ENCODE measurements around the gene ETAA1.

ETAA1 gene

DNA sequence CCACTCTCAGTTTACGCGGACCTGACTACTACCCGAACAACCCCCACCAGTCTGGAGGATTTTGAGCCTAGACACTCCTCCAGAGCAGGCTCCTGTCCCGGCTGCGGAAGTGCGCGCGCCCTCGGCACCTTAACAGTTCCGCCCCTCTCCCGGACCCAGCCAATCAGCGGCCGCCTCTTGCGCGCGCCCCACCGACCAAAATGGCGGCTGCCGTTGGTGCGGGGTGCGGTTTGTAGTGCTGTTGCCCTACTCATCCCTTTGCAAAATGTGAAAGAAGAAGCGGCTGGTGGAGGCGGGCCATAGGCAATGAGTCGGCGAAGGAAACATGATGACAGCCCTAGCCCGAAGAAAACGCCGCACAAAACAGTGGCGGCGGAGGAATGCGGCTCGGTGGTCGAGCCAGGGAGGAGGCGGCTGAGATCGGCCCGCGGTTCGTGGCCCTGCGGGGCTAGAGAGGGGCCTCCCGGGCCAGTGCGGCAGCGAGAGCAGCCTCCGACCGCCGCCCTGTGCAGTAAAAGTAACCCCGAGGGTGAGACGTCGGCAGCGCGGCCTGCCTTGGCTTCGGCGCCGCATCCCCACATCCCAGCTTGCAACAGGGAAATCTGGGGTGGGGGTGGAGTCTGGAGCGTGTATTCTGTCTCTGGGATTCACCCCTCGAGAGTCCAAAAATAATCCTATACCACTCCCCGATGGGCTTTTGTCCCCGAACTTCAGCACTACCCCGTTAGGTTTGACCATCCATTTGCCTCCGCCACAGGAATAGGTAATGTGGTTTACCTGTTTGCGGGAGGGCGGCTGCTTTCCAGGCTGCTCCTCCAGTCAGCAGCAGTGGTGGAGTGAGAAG is at the start of gene ETAA1:
Gene ETAA1, plus strand, starts transcription at position 191 of the 844 bp plus-strand sequence. Its CDS starts 116 bp downstream, at position 307.
- H3K4me3 ChIP-seq (ENCODE audit: low read length), result peak within 1 kb of the TSS; percentile 98

DNA sequence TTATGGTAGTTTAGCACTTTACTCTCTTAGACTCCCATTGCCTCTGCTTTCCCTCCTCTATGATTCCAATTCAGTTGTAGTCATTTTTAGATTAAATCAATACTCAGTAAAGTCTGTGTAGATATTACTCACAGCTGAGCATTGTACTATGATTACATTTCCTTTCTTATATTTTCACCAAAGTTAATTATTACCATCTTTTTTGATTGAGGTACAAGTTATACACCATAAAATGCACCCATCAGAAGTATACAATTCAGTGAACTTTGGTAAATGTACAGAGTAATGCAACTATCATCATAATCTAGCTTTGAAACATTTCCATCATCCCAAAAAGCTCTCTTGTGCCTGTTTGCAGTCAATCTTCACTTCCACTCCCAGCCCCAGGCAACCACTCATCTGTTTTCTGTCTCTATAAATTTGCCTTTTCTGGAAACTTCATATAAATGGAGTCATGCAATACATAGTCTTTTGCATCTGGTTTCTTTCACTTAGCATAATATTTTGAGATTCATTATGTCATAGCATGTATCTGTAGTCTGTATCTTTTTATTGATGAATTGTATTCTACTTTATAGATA is 30.2 kb upstream of the ETAA1 start:
- Histone ChIP-seq H3K27ac (ENCODE audit: low read length) (no peak overlapping the region), H3K9me3 (ENCODE audit: control insufficient read depth, low read depth, low read length) (no peaks in the 10 kb centered on the region), H3K4me3 (ENCODE audit: low read length) (no peak overlapping the region), H3K36me3 (ENCODE audit: control insufficient read depth, low read depth, low read length) (no peaks in the 10 kb centered on the region), H3K9ac (ENCODE audit: low read length) (no peak overlapping the region), H3K27me3 (ENCODE audit: control insufficient read depth, insufficient read depth, low read length) (no peaks in the 10 kb centered on the region), H3K4me1 (ENCODE audit: control insufficient read depth, low read depth, low read length) (no peaks in the 10 kb centered on the region)

More for the DNA sequence above, at the start of gene ETAA1:
- Histone ChIP-seq H3K9me3 (ENCODE audit: control insufficient read depth, low read depth, low read length) (no peaks in the 10 kb centered on the region), H3K27ac (ENCODE audit: low read length) (peak within 1 kb of the TSS; percentile 86), H3K9ac (ENCODE audit: low read length) (peak within 1 kb of the TSS; percentile 94), H3K27me3 (ENCODE audit: control insufficient read depth, insufficient read depth, low read length) (no peaks in the 10 kb centered on the region), H3K36me3 (ENCODE audit: control insufficient read depth, low read depth, low read length) (peaks cover 20% of the 10 kb centered on the region), H3K4me1 (ENCODE audit: control insufficient read depth, low read depth, low read length) (no peaks in the 10 kb centered on the region)

DNA sequence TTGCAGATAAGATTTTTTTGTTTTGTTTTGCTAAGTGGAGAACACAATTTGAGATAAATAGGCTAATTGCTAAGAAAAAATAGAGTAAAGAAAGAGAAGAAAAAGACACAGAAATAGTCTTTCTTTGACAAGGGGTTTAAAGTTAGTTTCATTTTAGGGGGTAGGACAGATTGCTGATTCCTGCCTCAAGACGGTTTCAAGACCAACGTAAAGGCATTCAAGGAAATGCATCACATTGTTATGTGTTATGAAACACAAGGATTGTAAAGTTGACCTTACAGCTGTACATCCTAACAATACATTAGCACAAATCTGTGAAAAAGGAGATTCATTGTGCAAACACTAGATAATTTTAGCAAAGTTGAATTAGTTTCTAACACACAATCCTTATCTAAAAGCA is 22.7 kb upstream of the ETAA1 start:
- Histone ChIP-seq H3K27ac (ENCODE audit: low read length) (no peak overlapping the region), H3K4me3 (ENCODE audit: low read length) (no peak overlapping the region), H3K4me1 (ENCODE audit: control insufficient read depth, low read depth, low read length) (no peaks in the 10 kb centered on the region)

DNA sequence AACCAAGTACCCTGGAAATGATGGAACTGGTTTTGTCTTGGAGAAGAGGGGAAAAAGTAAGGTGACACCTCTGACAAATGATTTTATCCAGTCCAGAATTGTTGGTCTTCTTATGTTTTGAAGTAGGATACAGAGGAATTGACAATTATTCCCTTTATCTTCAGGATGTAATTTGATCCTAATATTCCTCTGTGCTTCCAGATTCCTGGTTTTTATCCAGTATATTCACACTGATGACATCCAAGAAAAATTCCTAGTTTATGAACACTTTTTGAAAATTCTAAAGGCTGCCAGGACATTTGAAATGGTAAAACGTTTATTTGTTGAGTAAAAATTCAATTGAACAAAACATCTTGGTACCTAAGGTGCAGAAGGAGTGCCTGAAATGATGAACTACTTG is 22.2 kb upstream of the ETAA1 start:
- H3K4me1 ChIP-seq (ENCODE audit: control insufficient read depth, low read depth, low read length), result no peaks in the 10 kb centered on the region
- no peak overlapping the region for H3K4me3 ChIP-seq (ENCODE audit: low read length)
- H3K9ac ChIP-seq (ENCODE audit: low read length), result no peak overlapping the region
- H3K9me3 ChIP-seq (ENCODE audit: control insufficient read depth, low read depth, low read length), result no peaks in the 10 kb centered on the region
- H3K27me3 ChIP-seq (ENCODE audit: control insufficient read depth, insufficient read depth, low read length), result no peaks in the 10 kb centered on the region
- no peak overlapping the region for H3K27ac ChIP-seq (ENCODE audit: low read length)
- H3K36me3 ChIP-seq (ENCODE audit: control insufficient read depth, low read depth, low read length), result no peaks in the 10 kb centered on the region

More for the DNA sequence above, 22.7 kb upstream of the ETAA1 start:
- H3K9ac ChIP-seq (ENCODE audit: low read length), result no peak overlapping the region
- H3K9me3 ChIP-seq (ENCODE audit: control insufficient read depth, low read depth, low read length), result no peaks in the 10 kb centered on the region
- no peaks in the 10 kb centered on the region for H3K27me3 ChIP-seq (ENCODE audit: control insufficient read depth, insufficient read depth, low read length)
- no peaks in the 10 kb centered on the region for H3K36me3 ChIP-seq (ENCODE audit: control insufficient read depth, low read depth, low read length)

DNA sequence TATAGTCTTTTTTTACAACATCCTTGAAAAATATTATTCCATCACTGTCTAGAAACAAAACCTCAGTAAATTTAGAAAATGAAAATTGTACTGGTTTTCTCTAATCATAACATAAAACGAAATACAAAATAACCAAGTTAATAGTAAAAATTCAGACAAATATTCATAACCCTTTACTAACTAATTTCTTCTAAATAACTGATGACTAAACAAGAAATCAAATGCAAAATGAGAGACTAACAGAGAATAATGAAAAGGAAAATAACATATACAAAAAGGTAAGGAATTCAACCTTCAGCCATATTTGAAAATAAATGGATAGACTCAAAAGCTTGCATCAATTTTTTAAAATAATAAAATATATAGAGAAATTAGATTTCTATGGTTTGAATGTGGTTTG is 18.6 kb upstream of the ETAA1 start:
- Histone ChIP-seq H3K27ac (ENCODE audit: low read length) (no peak overlapping the region), H3K9ac (ENCODE audit: low read length) (no peak overlapping the region), H3K27me3 (ENCODE audit: control insufficient read depth, insufficient read depth, low read length) (no peaks in the 10 kb centered on the region), H3K36me3 (ENCODE audit: control insufficient read depth, low read depth, low read length) (no peaks in the 10 kb centered on the region), H3K4me1 (ENCODE audit: control insufficient read depth, low read depth, low read length) (no peaks in the 10 kb centered on the region), H3K4me3 (ENCODE audit: low read length) (no peak overlapping the region), H3K9me3 (ENCODE audit: control insufficient read depth, low read depth, low read length) (no peaks in the 10 kb centered on the region)

DNA sequence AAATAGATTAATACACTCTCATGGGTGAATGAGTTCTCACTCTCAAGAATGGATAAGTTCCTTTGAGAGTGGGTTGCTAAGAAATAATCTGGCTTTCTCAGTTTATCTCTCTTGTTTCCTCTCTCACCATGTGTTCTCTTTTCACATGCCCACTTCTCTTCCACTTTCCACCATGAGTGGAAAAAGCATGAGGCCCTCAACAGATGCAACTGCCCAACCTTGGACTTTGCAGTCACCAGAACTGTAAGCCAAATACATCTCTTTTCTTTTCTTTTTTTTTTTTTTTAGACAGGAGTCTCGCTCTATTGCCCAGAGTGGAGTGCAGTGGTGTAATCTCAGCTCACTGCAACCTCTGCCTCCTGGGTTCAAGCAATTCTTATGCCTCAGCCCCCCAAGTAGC is 18.1 kb upstream of the ETAA1 start:
- Histone ChIP-seq H3K4me1 (ENCODE audit: control insufficient read depth, low read depth, low read length) (no peaks in the 10 kb centered on the region), H3K9ac (ENCODE audit: low read length) (no peak overlapping the region), H3K27me3 (ENCODE audit: control insufficient read depth, insufficient read depth, low read length) (no peaks in the 10 kb centered on the region), H3K36me3 (ENCODE audit: control insufficient read depth, low read depth, low read length) (no peaks in the 10 kb centered on the region), H3K27ac (ENCODE audit: low read length) (no peak overlapping the region), H3K4me3 (ENCODE audit: low read length) (no peak overlapping the region), H3K9me3 (ENCODE audit: control insufficient read depth, low read depth, low read length) (no peaks in the 10 kb centered on the region)

DNA sequence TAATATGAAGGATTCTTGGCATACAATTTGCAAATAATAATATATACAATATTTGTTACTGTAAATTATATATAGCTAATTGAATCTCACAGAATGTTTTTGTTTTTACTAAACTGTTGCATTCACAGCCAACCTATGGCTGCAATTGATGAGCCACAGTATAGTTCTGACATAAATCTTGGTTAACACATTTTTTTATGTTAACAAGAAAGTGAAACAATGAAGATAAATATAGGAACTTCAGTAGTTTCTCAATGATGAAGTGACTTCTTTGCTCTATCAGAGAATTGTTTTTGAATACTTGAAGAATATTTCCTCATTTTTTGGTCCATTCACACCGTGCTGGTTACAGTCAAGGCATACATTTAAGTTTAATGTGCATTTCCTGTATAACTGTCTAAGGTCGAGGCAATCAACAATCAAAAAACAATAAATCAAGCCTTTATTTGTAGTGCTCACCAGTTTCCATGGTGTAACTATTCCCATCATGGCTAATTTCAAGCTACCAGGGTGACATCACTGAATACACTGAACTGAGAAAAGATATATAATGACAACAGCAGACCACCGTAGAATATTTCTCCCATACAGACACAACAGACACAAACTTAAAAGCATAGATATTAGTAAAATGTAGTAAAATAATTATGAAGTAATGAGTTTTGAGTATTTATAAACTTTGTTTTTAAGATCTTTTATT is 12.9 kb upstream of the ETAA1 start:
- H3K9ac ChIP-seq (ENCODE audit: low read length), result no peak overlapping the region
- H3K4me1 ChIP-seq (ENCODE audit: control insufficient read depth, low read depth, low read length), result peaks cover 9% of the 10 kb centered on the region
- H3K4me3 ChIP-seq (ENCODE audit: low read length), result no peak overlapping the region
- no peaks in the 10 kb centered on the region for H3K9me3 ChIP-seq (ENCODE audit: control insufficient read depth, low read depth, low read length)
- no peaks in the 10 kb centered on the region for H3K27me3 ChIP-seq (ENCODE audit: control insufficient read depth, insufficient read depth, low read length)
- H3K27ac ChIP-seq (ENCODE audit: low read length), result no peak overlapping the region
- no peaks in the 10 kb centered on the region for H3K36me3 ChIP-seq (ENCODE audit: control insufficient read depth, low read depth, low read length)

DNA sequence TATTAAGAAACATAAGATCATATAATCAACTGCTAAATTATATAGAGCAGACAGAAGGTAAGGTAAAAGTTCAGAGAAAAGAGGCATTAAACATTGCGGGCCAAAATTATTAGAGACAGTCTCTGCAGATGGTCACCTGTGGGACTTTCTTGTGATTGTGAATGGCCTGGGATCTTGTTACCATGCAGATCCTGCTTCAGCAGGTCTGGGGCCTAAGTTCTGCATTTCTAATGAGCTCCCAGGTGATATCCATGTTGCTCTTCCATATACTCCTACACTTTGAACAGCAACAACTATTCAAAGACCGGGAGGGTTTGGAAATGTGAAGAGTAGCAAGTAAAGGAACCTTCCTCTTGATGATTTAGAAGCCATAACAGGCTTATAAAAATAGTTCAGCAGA is 8.5 kb upstream of the ETAA1 start:
- H3K36me3 ChIP-seq (ENCODE audit: control insufficient read depth, low read depth, low read length), result no peaks in the 10 kb centered on the region
- H3K27me3 ChIP-seq (ENCODE audit: control insufficient read depth, insufficient read depth, low read length), result no peaks in the 10 kb centered on the region
- peaks cover 23% of the 10 kb centered on the region for H3K4me1 ChIP-seq (ENCODE audit: control insufficient read depth, low read depth, low read length)
- H3K9me3 ChIP-seq (ENCODE audit: control insufficient read depth, low read depth, low read length), result no peaks in the 10 kb centered on the region
- no peak overlapping the region for H3K9ac ChIP-seq (ENCODE audit: low read length)
- no peak overlapping the region for H3K4me3 ChIP-seq (ENCODE audit: low read length)
- H3K27ac ChIP-seq (ENCODE audit: low read length), result no peak overlapping the region

DNA sequence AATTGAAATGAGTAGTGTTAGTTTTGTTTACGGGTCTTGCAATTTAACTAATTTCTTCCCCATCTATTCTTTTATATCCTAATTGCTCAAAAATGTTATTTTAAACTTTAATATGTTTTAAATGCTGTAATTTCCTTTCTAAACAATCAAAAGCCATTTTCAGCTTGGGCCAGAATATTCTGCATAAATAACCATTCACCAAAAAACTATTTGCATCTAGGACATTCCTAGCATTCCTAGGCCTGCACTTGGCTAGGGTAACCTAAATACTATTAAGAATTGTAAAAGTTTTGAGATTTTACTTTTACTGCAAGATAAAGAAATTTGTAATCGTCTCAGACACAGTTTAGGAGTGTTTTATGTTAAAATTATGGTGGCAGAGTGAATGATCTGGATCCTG is 7.8 kb upstream of the ETAA1 start:
- Histone ChIP-seq H3K36me3 (ENCODE audit: control insufficient read depth, low read depth, low read length) (no peaks in the 10 kb centered on the region), H3K9ac (ENCODE audit: low read length) (peak overlapping the region; percentile 40), H3K27ac (ENCODE audit: low read length) (peak overlapping the region; percentile 79), H3K27me3 (ENCODE audit: control insufficient read depth, insufficient read depth, low read length) (no peaks in the 10 kb centered on the region), H3K4me1 (ENCODE audit: control insufficient read depth, low read depth, low read length) (peaks cover 23% of the 10 kb centered on the region), H3K4me3 (ENCODE audit: low read length) (no peak overlapping the region), H3K9me3 (ENCODE audit: control insufficient read depth, low read depth, low read length) (no peaks in the 10 kb centered on the region)

DNA sequence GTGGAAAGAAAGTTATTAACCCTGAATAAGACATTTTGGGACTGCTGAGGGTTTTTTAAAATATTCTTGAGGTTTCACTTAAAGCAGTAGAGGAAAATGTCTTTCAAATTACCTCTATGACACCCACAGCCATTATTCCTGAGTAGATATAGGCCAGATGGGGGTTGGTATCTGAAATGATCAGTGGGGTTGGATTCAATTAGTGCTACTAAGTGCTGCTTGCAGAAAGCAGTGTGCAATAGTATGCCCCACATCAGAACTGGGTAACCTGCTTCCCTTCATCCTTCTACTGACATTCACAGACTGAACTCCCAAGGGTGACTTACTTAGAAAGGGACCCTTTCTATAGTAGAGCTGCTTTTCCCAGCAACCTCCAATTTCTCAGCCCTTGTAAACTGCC is 7.3 kb upstream of the ETAA1 start:
- H3K27ac ChIP-seq (ENCODE audit: low read length), result peak overlapping the region; percentile 79
- peaks cover 23% of the 10 kb centered on the region for H3K4me1 ChIP-seq (ENCODE audit: control insufficient read depth, low read depth, low read length)
- H3K9ac ChIP-seq (ENCODE audit: low read length), result peak overlapping the region; percentile 40
- no peaks in the 10 kb centered on the region for H3K36me3 ChIP-seq (ENCODE audit: control insufficient read depth, low read depth, low read length)
- H3K4me3 ChIP-seq (ENCODE audit: low read length), result no peak overlapping the region
- H3K27me3 ChIP-seq (ENCODE audit: control insufficient read depth, insufficient read depth, low read length), result no peaks in the 10 kb centered on the region
- no peaks in the 10 kb centered on the region for H3K9me3 ChIP-seq (ENCODE audit: control insufficient read depth, low read depth, low read length)

DNA sequence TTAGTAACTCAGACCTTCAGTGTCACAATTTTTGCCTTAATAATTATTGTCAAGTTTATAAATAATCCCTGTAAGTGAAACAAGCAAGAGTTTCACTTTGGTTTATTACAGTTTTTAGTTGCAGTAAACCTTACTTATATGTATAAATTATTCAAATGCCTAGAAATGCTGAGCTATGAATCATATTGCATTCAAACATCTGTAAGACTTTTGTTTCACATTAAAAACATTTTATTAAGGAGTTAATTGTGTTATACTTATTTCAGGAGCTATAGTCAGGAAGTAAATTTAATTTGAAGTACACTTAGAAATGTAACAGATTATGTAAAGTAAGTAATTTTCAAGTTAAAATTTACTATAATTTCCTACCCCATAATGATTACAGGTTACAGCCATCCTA is 3.9 kb upstream of the ETAA1 start:
- H3K9ac ChIP-seq (ENCODE audit: low read length), result no peak overlapping the region
- H3K4me1 ChIP-seq (ENCODE audit: control insufficient read depth, low read depth, low read length), result peaks cover 23% of the 10 kb centered on the region
- no peak overlapping the region for H3K27ac ChIP-seq (ENCODE audit: low read length)
- no peaks in the 10 kb centered on the region for H3K36me3 ChIP-seq (ENCODE audit: control insufficient read depth, low read depth, low read length)
- H3K27me3 ChIP-seq (ENCODE audit: control insufficient read depth, insufficient read depth, low read length), result no peaks in the 10 kb centered on the region
- H3K4me3 ChIP-seq (ENCODE audit: low read length), result no peak overlapping the region
- no peaks in the 10 kb centered on the region for H3K9me3 ChIP-seq (ENCODE audit: control insufficient read depth, low read depth, low read length)

All from iPS-18a (cell line).